SK-N-SH treated with all-trans-retinoic acid at 6 μM for 48 hours (cell line): ENCODE results near the gene PHYKPL.

ENCODE experiments used
- BACH2 ChIP-seq: fragments of 250-450 bp; sonication (Bioruptor Pico); IDR thresholded peaks from 2 replicates; pipeline ENCODE4 v1.9.0; 2021; ENCODE audit warnings: mild to moderate bottlenecking, borderline replicate concordance
- CSDC2 ChIP-seq: fragments of 250-450 bp; sonication (Bioruptor Pico); IDR thresholded peaks from 2 replicates; pipeline ENCODE4 v1.5.0; 2020; ENCODE audit warnings: mild to moderate bottlenecking, moderate library complexity
- PPARA ChIP-seq: fragments of 250-450 bp; sonication (Bioruptor Pico); IDR thresholded peaks from 2 replicates; pipeline ENCODE4 v1.5.0; 2020; ENCODE audit warnings: mild to moderate bottlenecking, borderline replicate concordance
- SNAI2 ChIP-seq: fragments of 250-450 bp; sonication (Bioruptor Pico); IDR thresholded peaks from 2 replicates; pipeline ENCODE4 v1.5.0; 2020; ENCODE audit warnings: mild to moderate bottlenecking, moderate library complexity

- TF ChIP-seq PPARA: no peak
- no peak for TF ChIP-seq CSDC2 (CRISPR knock-in tag)
- TF ChIP-seq BACH2 (CRISPR knock-in tag): no peak
- TF ChIP-seq SNAI2 (CRISPR knock-in tag): no peak
Observed at GRCh38 chr5:178224403-178224802, 8.2 kb downstream of the PHYKPL start.
